Thyroid gland (tissue), 4 donors: ENCODE data around the gene ITGA1.

ENCODE experiments used
- POLR2A ChIP-seq, 2 donors: fragments of 450-650 bp; IDR thresholded peaks; one replicate each; pipeline ENCODE4 v1.6.1; 2017; ENCODE audit warnings: antibody characterized with exemption in 2 of 2, mild to moderate bottlenecking in 2 of 2, moderate library complexity in 1 of 2
- TF ChIP-seq, protein P1 (sequence below), 6 experiments: fragments of 200-600 bp in 3 of 6; fragments of 450-650 bp in 3 of 6; sonication (generic) in 3 of 6; IDR thresholded peaks; one replicate each; pipeline ENCODE4 v1.5.1; 2016 to 2019; ENCODE audit warnings: antibody characterized with exemption in 6 of 6, mild to moderate bottlenecking in 2 of 6, inconsistent platforms in 1 of 6, moderate library complexity in 1 of 6

DNA sequence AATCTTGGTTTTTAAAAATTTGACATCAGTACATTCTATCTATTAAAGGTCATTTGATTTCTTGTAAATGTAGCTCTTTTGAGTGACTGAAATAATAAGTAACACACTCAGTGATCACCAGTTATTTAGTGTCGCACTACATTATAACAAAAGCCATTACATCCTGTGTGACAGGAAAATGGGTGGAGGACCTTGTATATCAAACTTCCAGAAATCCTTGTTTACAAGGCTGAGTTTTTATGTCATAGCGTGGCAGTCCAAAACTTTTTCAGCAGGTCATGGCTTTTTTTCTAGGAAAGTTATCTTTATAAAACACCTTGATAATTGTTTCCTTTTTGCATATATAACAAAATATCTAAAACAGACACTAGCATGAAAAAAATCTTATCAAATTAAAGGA, 14.4 kb upstream of the ITGA1 start:
- TF ChIP-seq, protein P1, sequence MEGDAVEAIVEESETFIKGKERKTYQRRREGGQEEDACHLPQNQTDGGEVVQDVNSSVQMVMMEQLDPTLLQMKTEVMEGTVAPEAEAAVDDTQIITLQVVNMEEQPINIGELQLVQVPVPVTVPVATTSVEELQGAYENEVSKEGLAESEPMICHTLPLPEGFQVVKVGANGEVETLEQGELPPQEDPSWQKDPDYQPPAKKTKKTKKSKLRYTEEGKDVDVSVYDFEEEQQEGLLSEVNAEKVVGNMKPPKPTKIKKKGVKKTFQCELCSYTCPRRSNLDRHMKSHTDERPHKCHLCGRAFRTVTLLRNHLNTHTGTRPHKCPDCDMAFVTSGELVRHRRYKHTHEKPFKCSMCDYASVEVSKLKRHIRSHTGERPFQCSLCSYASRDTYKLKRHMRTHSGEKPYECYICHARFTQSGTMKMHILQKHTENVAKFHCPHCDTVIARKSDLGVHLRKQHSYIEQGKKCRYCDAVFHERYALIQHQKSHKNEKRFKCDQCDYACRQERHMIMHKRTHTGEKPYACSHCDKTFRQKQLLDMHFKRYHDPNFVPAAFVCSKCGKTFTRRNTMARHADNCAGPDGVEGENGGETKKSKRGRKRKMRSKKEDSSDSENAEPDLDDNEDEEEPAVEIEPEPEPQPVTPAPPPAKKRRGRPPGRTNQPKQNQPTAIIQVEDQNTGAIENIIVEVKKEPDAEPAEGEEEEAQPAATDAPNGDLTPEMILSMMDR (IDR thresholded peaks at IDR 0.05): no peak
- no peak for TF ChIP-seq POLR2A (IDR thresholded peaks at IDR 0.05)
